WTC11 (cell line): ENCODE data around the gene PHC2.

Experiments used
- AFF4 ChIP-seq: sonication (generic); formaldehyde crosslinking; IDR thresholded peaks from 2 replicates; pipeline ENCODE4 v1.8.1; 2023; ENCODE audit warnings: mild to moderate bottlenecking, missing genetic modification reagents, borderline replicate concordance
- CTCF ChIP-seq: fragments of 200-600 bp; IDR thresholded peaks from 2 replicates; pipeline ENCODE4 v1.8.0; 2022; ENCODE audit warnings: antibody characterized with exemption
- ELF4 ChIP-seq: sonication (generic); formaldehyde crosslinking; IDR thresholded peaks from 2 replicates; pipeline ENCODE4 v1.8.1; 2022; ENCODE audit warnings: low read depth, mild to moderate bottlenecking, moderate library complexity, missing genetic modification reagents
- FOXP1 ChIP-seq: sonication (generic); formaldehyde crosslinking; IDR thresholded peaks from 2 replicates; pipeline ENCODE4 v1.8.0; 2022; ENCODE audit warnings: missing genetic modification reagents, mild to moderate bottlenecking, moderate library complexity, borderline replicate concordance
- IRF1 ChIP-seq: sonication (generic); formaldehyde crosslinking; IDR thresholded peaks from 2 replicates; pipeline ENCODE4 v1.8.0; 2023; ENCODE audit warnings: missing genetic modification reagents
- MXD4 ChIP-seq: fragments of 250-450 bp; sonication (Bioruptor Pico); IDR thresholded peaks from 2 replicates; pipeline ENCODE4 v1.8.0; 2021; ENCODE audit warnings: mild to moderate bottlenecking, moderate library complexity, borderline replicate concordance
- NFYB ChIP-seq: sonication (generic); formaldehyde crosslinking; conservative IDR thresholded peaks from 2 replicates; pipeline ENCODE4 v1.8.0; 2022; ENCODE audit warnings: low read depth, missing genetic modification reagents
- NR1H2 ChIP-seq: sonication (generic); formaldehyde crosslinking; IDR thresholded peaks from 2 replicates; pipeline ENCODE4 v1.9.0; 2021; ENCODE audit warnings: mild to moderate bottlenecking, moderate library complexity, missing genetic modification reagents
- STAT6 ChIP-seq: sonication (generic); formaldehyde crosslinking; conservative IDR thresholded peaks from 2 replicates; pipeline ENCODE4 v1.8.1; 2023; ENCODE audit warnings: mild to moderate bottlenecking, low read depth, missing genetic modification reagents, moderate library complexity
- TEAD1 ChIP-seq: sonication (generic); formaldehyde crosslinking; IDR thresholded peaks from 2 replicates; pipeline ENCODE4 v1.8.0; 2022; ENCODE audit warnings: mild to moderate bottlenecking, missing genetic modification reagents
- ZSCAN18 ChIP-seq: fragments of 250-450 bp; sonication (Bioruptor Pico); IDR thresholded peaks from 2 replicates; pipeline ENCODE4 v2.1.2; 2022; ENCODE audit warnings: mild to moderate bottlenecking, moderate library complexity

- TF ChIP-seq ZSCAN18 (no peak), CTCF (no peak), NR1H2 (CRISPR knock-in tag) (no peak), FOXP1 (CRISPR knock-in tag) (no peak), STAT6 (CRISPR knock-in tag) (no peak), NFYB (CRISPR knock-in tag) (no peak), MXD4 (no peak), AFF4 (CRISPR knock-in tag) (no peak), IRF1 (no peak), ELF4 (CRISPR knock-in tag) (no peak), TEAD1 (CRISPR knock-in tag) (no peak)
Measured at GRCh38 chr1:33319186-33319948, 111.5 kb downstream of the PHC2 start.
